K562 (cell line): ENCODE measurements around the gene SLC22A15. TPM values are rescaled to one million over a fixed set of nuclear protein-coding genes. Genes with fewer than 3 reads are reported as not detected.

Experiments used
- ATAC-seq: fragments of 200-7000 bp; cut with Tn5 transposase; 3 replicates; pipeline ENCODE4 v1.9.1; 2020; ENCODE audit warnings: moderate library complexity
- BruUV-seq: library from RNA; stranded (reverse); fragments of 400-500 nt; replicated peaks from 2 replicates; lab custom pipeline; 2021; lab: Mats Ljungman, UMichigan
- CTCF ChIA-PET: fragments of 300-600 bp; formaldehyde crosslinking; extraction: SDS; loops from one replicate; lab custom pipeline; 2021; ENCODE audit warnings: low intra/inter-chr PET ratio; lab: Yijun Ruan, JAX
- POLR2A ChIA-PET: fragments of 300-600, 350-650 bp; sonication (Branson Sonifier 250); formaldehyde crosslinking; extraction: SDS; loops from one replicate; lab custom pipeline; 2021; ENCODE audit warnings: antibody characterized with exemption, inconsistent platforms; lab: Yijun Ruan, JAX
- DNase-seq, 4 experiments: peaks; one replicate each; pipeline versions ENCODE4 v3.0.0 to v3.0.0-alpha.2; 2011 to 2018; ENCODE audit warnings: low spot score in 3 of 4, mixed read lengths in 3 of 4; ENCODE audit errors: extremely low read depth in 1 of 4
- FAIRE-seq: peaks from 2 replicates; lab custom pipeline; 2011; peaks lifted over from hg19 to GRCh38; lab: Jason Lieb, UNC
- H2AFZ ChIP-seq: 2 replicates; pipeline ENCODE4 v1.6.0; 2011; ENCODE audit warnings: low read depth, low read length, control low read depth, inconsistent platforms
- H3K27ac ChIP-seq: fragments of 200-600 bp; 3 replicates; pipeline ENCODE4 v1.8.0; 2011; ENCODE audit warnings: low read depth, mild to moderate bottlenecking, control low read depth, inconsistent platforms, low read length, moderate library complexity, mixed read lengths; ENCODE audit errors: extremely low read depth
- H3K27me3 ChIP-seq, 2 experiments: fragments of 300-600 bp in 1 of 2; 2 replicates in 1 of 2; 3 replicates in 1 of 2; pipeline versions ENCODE4 v1.6.0 to v1.8.0; 2011; ENCODE audit warnings: inconsistent platforms in 2 of 2, low read length in 2 of 2, mild to moderate bottlenecking in 1 of 2, mixed read lengths in 1 of 2, moderate library complexity in 1 of 2; ENCODE audit not compliant: control insufficient read depth in 2 of 2, insufficient read depth in 2 of 2
- H3K36me3 ChIP-seq: fragments of 300-600 bp; 3 replicates; pipeline ENCODE4 v1.8.0; 2011; ENCODE audit warnings: mild to moderate bottlenecking, low read length, inconsistent platforms; ENCODE audit not compliant: control insufficient read depth, insufficient read depth
- H3K4me1 ChIP-seq, 2 experiments: fragments of 200-600 bp in 1 of 2; replicated peaks in 1 of 2; 2 replicates in 1 of 2; 3 replicates in 1 of 2; pipeline versions ENCODE4 v1.5.1 to v1.8.0; 2011; ENCODE audit warnings: inconsistent platforms in 2 of 2, low read length in 2 of 2, mild to moderate bottlenecking in 1 of 2, mixed read lengths in 1 of 2, moderate library complexity in 1 of 2; ENCODE audit not compliant: control insufficient read depth in 2 of 2, insufficient read depth in 2 of 2
- H3K4me2 ChIP-seq: 2 replicates; pipeline ENCODE4 v1.6.1; 2011; ENCODE audit warnings: low read length, control low read depth, inconsistent platforms, mixed read lengths; ENCODE audit not compliant: insufficient read depth
- H3K4me3 ChIP-seq: fragments of 200-600 bp; sonication (generic), shearing (Covaris generic); 2 replicates; pipeline ENCODE4 v1.5.1; 2016; ENCODE audit warnings: control low read depth, inconsistent platforms
- H3K79me2 ChIP-seq: fragments of 200-600 bp; 3 replicates; pipeline ENCODE4 v1.8.0; 2011; ENCODE audit warnings: low read length, inconsistent platforms; ENCODE audit not compliant: control insufficient read depth, insufficient read depth
- H3K9ac ChIP-seq, 2 experiments: 2 replicates each; pipeline versions ENCODE4 v1.6.0 to v1.6.1; 2011; ENCODE audit warnings: low read depth in 2 of 2, low read length in 2 of 2, control low read depth in 1 of 2, inconsistent platforms in 1 of 2, mild to moderate bottlenecking in 1 of 2, mixed read lengths in 1 of 2; ENCODE audit not compliant: insufficient read depth in 1 of 2
- H3K9me1 ChIP-seq: one replicate; pipeline ENCODE4 v1.6.0; 2011; ENCODE audit warnings: inconsistent platforms, mild to moderate bottlenecking, low read length, moderate library complexity; ENCODE audit not compliant: control insufficient read depth, insufficient read depth
- H3K9me3 ChIP-seq: replicated peaks from 2 replicates; pipeline ENCODE4 v1.5.1; 2011; ENCODE audit warnings: low read depth, low read length, inconsistent platforms; ENCODE audit not compliant: control insufficient read depth, insufficient read depth
- H4K20me1 ChIP-seq: replicated peaks from 2 replicates; pipeline ENCODE4 v1.6.1; 2011; ENCODE audit warnings: low read length, inconsistent platforms, mixed read lengths; ENCODE audit not compliant: control insufficient read depth, insufficient read depth
- BRD9 ChIP-seq: fragments of 450-650 bp; IDR thresholded peaks from 2 replicates; pipeline ENCODE4 v1.6.1; 2018; ENCODE audit warnings: low read depth; ENCODE audit not compliant: partially characterized antibody
- CBFB ChIP-seq: sonication (generic); formaldehyde crosslinking; IDR thresholded peaks from 2 replicates; pipeline ENCODE4 v1.4.0; 2020; ENCODE audit warnings: mild to moderate bottlenecking, missing genetic modification reagents
- CEBPB ChIP-seq: fragments of 450-650 bp; IDR thresholded peaks from 2 replicates; pipeline ENCODE4 v1.6.1; 2016; ENCODE audit warnings: missing genetic modification characterization, missing compliant biosample characterization
- CEBPG ChIP-seq, 3 experiments: fragments of 200-800 bp in 1 of 3; sonication (Bioruptor generic) in 1 of 3; sonication (generic) in 1 of 3; formaldehyde crosslinking in 1 of 3; IDR thresholded peaks in 2 of 3; conservative IDR thresholded peaks in 1 of 3; 2 replicates each; pipeline versions ENCODE4 v1.6.1 to v1.8.0; 2016 to 2022; ENCODE audit warnings: missing compliant biosample characterization in 2 of 3, missing genetic modification characterization in 2 of 3, mild to moderate bottlenecking in 1 of 3, missing genetic modification reagents in 1 of 3
- DMBX1 ChIP-seq: fragments of 250-450 bp; sonication (Bioruptor Pico); IDR thresholded peaks from 2 replicates; pipeline ENCODE4 v1.8.0; 2022; ENCODE audit warnings: inconsistent platforms, mild to moderate bottlenecking, moderate library complexity, borderline replicate concordance
- E2F6 ChIP-seq, 2 experiments: IDR thresholded peaks; 2 replicates each; pipeline ENCODE4 v1.6.1; 2011; ENCODE audit warnings: borderline replicate concordance in 1 of 2, control low read depth in 1 of 2, low read depth in 1 of 2, low read length in 1 of 2, mild to moderate bottlenecking in 1 of 2, mixed read lengths in 1 of 2, moderate library complexity in 1 of 2; ENCODE audit not compliant: insufficient read depth in 1 of 2, insufficient read length in 1 of 2, poor library complexity in 1 of 2, severe bottlenecking in 1 of 2; ENCODE audit errors: extremely low read depth in 1 of 2
- HSF4 ChIP-seq: fragments of 250-450 bp; sonication (Bioruptor Pico); IDR thresholded peaks from 2 replicates; pipeline ENCODE4 v2.1.2; 2022; ENCODE audit warnings: mild to moderate bottlenecking, moderate library complexity, borderline replicate concordance
- KDM2B ChIP-seq: fragments of 250-450 bp; sonication (Bioruptor Pico); IDR thresholded peaks from 2 replicates; pipeline ENCODE4 v1.8.0; 2021; ENCODE audit warnings: mild to moderate bottlenecking, moderate library complexity
- KDM4B ChIP-seq, 2 experiments: fragments of 450-650 bp in 1 of 2; sonication (generic) in 1 of 2; IDR thresholded peaks; 2 replicates each; pipeline ENCODE4 v1.6.1; 2016 to 2017; ENCODE audit warnings: borderline replicate concordance in 2 of 2, antibody characterized with exemption in 1 of 2, low read depth in 1 of 2, mild to moderate bottlenecking in 1 of 2
- KDM5B ChIP-seq: fragments of 200-600 bp; sonication (generic); IDR thresholded peaks from 2 replicates; pipeline ENCODE4 v1.6.1; 2012; ENCODE audit warnings: low read depth, mild to moderate bottlenecking, moderate library complexity, low read length, control low read depth, inconsistent platforms; ENCODE audit not compliant: insufficient replicate concordance
- MTA2 ChIP-seq: fragments of 450-650 bp; IDR thresholded peaks from 2 replicates; pipeline ENCODE4 v1.6.1; 2016; ENCODE audit warnings: low read depth
- NFIX ChIP-seq: fragments of 250-450 bp; sonication (Bioruptor Pico); IDR thresholded peaks from 2 replicates; pipeline ENCODE4 v1.4.0; 2020; ENCODE audit warnings: low read depth, mild to moderate bottlenecking, moderate library complexity
- PHB2 ChIP-seq: fragments of 450-650 bp; IDR thresholded peaks from 2 replicates; pipeline ENCODE4 v1.6.1; 2017; ENCODE audit warnings: low read depth
- PHF21A ChIP-seq: fragments of 450-650 bp; IDR thresholded peaks from 2 replicates; pipeline ENCODE4 v1.6.1; 2017; ENCODE audit warnings: low read depth, borderline replicate concordance
- RAD21 ChIP-seq, 2 experiments: fragments of 250-450 bp in 1 of 2; fragments of 450-650 bp in 1 of 2; sonication (Bioruptor Pico) in 1 of 2; formaldehyde crosslinking in 1 of 2; IDR thresholded peaks in 1 of 2; conservative IDR thresholded peaks in 1 of 2; 2 replicates each; pipeline versions ENCODE4 v1.4.0 to v1.8.0; 2020 to 2022; ENCODE audit warnings: mild to moderate bottlenecking in 2 of 2, moderate library complexity in 1 of 2
- RBM22 ChIP-seq: fragments of 200-400 bp; formaldehyde crosslinking; IDR thresholded peaks from 2 replicates; pipeline ENCODE4 v1.6.1; 2018; ENCODE audit warnings: low read length, low read depth; ENCODE audit not compliant: poor library complexity, severe bottlenecking
- THRA ChIP-seq: fragments of 450-650 bp; IDR thresholded peaks from 2 replicates; pipeline ENCODE4 v1.6.1; 2017; ENCODE audit warnings: mild to moderate bottlenecking, moderate library complexity
- ZNF408 ChIP-seq: fragments of 250-450 bp; sonication (Bioruptor Pico); IDR thresholded peaks from 2 replicates; pipeline ENCODE4 v1.4.0; 2020; ENCODE audit warnings: low read depth, mild to moderate bottlenecking, moderate library complexity
- ZNF764 ChIP-seq: fragments of 250-450 bp; sonication (Bioruptor Pico); IDR thresholded peaks from 2 replicates; pipeline ENCODE4 v1.4.0; 2020; ENCODE audit warnings: low read depth, mild to moderate bottlenecking, moderate library complexity
- WGBS: fragments of 100-300 bp; shearing (Covaris generic); methylation state at CpG from one replicate; pipeline ENCODE4 v1.1.6; 2016; ENCODE audit warnings: low coverage, mixed read lengths; ENCODE audit not compliant: insufficient coverage; ENCODE audit errors: missing lambda C conversion rate; 5-methylcytosine and 5-hydroxymethylcytosine counted together
- in situ Hi-C: fragments of 300-500 bp; cut with MboI; formaldehyde crosslinking; loops from 4 replicates; pipeline ENCODE4 v1.15.0; 2018; ENCODE audit warnings: inconsistent platforms, mixed read lengths
- intact Hi-C: fragments of 100-400 bp; cut with micrococcal nuclease; formaldehyde crosslinking; loops from 2 replicates; pipeline ENCODE4 v1.14.2; 2022
- polyA plus RNA-seq, 8 experiments: library from polyadenylated mRNA; depleted of rRNA in 4 of 8; stranded (reverse) in 5 of 8; unstranded in 3 of 8; fragments of >200 nt; fragmentation: Nextera tagmentation in 2 of 8; fragmentation: Illumina TruSeq in 1 of 8; extraction: Ambion mirVana in 2 of 8; extraction: Trizol in 1 of 8; gene quantifications; 2 replicates each; pipeline versions ENCODE4 v1.2.1 to v1.2.3, GENCODE V29; 2011 to 2014; ENCODE audit warnings: inconsistent platforms in 1 of 8, missing spikeins in 1 of 8
- total RNA-seq, 7 experiments: library from RNA; depleted of rRNA in 6 of 7; stranded (reverse); fragments of >200 nt in 6 of 7; fragmentation: Illumina TruSeq in 2 of 7; extraction: Trizol in 2 of 7; gene quantifications; 2 replicates each; pipeline versions ENCODE4 v1.2.1 to v1.2.3, GENCODE V29; 2011 to 2021; ENCODE audit warnings: low replicate concordance in 1 of 7

SLC22A15 gene
- total and polyA plus RNA-seq, 9 of the 15 experiments (the other 6 are each of a cell fraction or from before 2014, with no cell fraction given): 0.24 to 2.7 (median 1.2) TPM

GRCh38 chr1:116020668-116021272 lies 44.5 kb downstream of the SLC22A15 start:
- FAIRE-seq: peak; percentile 35
- WGBS: 23% methylated on average over 5 of the region's 5 CpGs
- POLR2A ChIA-PET: interaction anchor here (0.8 kb wide), 1 partner anchor 9 kb away, joined by 3 read pairs; no protein-coding TSS in a partner anchor
- TF ChIP-seq BRD9: no peak
- no peak for TF ChIP-seq E2F6 (IDR thresholded peaks at IDR 0.05; ENCODE audit: borderline replicate concordance in 1 of 2, extremely low read depth in 1 of 2, insufficient read depth in 1 of 2, insufficient read length in 1 of 2, low read depth in 1 of 2, low read length in 1 of 2, poor library complexity in 1 of 2, severe bottlenecking in 1 of 2)
- no peak for TF ChIP-seq KDM5B
- TF ChIP-seq RAD21 (CRISPR knock-in tag; conservative IDR thresholded peaks at IDR 0.05 in 1 of 2, IDR thresholded peaks at IDR 0.05 in 1 of 2): peak in 1 of 2 experiments; percentile 47; a peak in 2 of 4 replicates
- no peak for TF ChIP-seq MTA2
- TF ChIP-seq CEBPB: peak; percentile 41
- TF ChIP-seq RBM22: no peak
- TF ChIP-seq PHB2: no peak
- TF ChIP-seq KDM4B (IDR thresholded peaks at IDR 0.05; ENCODE audit: borderline replicate concordance in 2 of 2, low read depth in 1 of 2): no peak
- no peak for TF ChIP-seq HSF4
- no peak for TF ChIP-seq CEBPG (CRISPR knock-in tag; IDR thresholded peaks at IDR 0.05)
- peak in 1 of 2 experiments; percentile 43; a peak in 1 of 4 replicates for TF ChIP-seq CEBPG (tag; conservative IDR thresholded peaks at IDR 0.05 in 1 of 2, IDR thresholded peaks at IDR 0.05 in 1 of 2)
- TF ChIP-seq THRA: no peak
- TF ChIP-seq DMBX1 (CRISPR knock-in tag): no peak
- TF ChIP-seq PHF21A: no peak
- TF ChIP-seq NFIX (CRISPR knock-in tag): no peak
- no peak for TF ChIP-seq ZNF764 (CRISPR knock-in tag)
- TF ChIP-seq ZNF408: no peak
- TF ChIP-seq KDM2B (CRISPR knock-in tag): no peak
- TF ChIP-seq CBFB (CRISPR knock-in tag): no peak

More at GRCh38 chr1:116020668-116021272, 44.5 kb downstream of the SLC22A15 start:
- ATAC-seq: peak; percentile 95
- in situ Hi-C loops (no loop called here), intact Hi-C loops (no loop called here)
- Histone ChIP-seq H3K4me2 (no peak overlapping the region), H3K4me1 (no peaks in the 10 kb centered on the region), H3K9ac (no peak overlapping the region), H4K20me1 (no peaks in the 10 kb centered on the region), H2AFZ (no peak overlapping the region), H3K36me3 (no peaks in the 10 kb centered on the region), H3K9me1 (no peaks in the 10 kb centered on the region), H3K27me3 (no peaks in the 10 kb centered on the region), H3K27ac (no peak overlapping the region), H3K9me3 (no peaks in the 10 kb centered on the region), H3K4me3 (no peak overlapping the region), H3K79me2 (no peaks in the 10 kb centered on the region)
- CTCF ChIA-PET: interaction anchor here (0.7 kb wide), 1 partner anchor 85 kb away, joined by 3 read pairs; no protein-coding TSS in a partner anchor
- DNase-seq: peak; percentile 54 to 68 (median 64)
- no TSS peak for BruUV-seq
